BE2C (cell line): Measurements from ENCODE around the gene UNC5B.

ENCODE experiments used
- DNase-seq: peaks from one replicate; pipeline ENCODE4 v3.0.0-alpha.2; 2020
- H3K27me3 ChIP-seq: fragments of 250-450 bp; sonication (Bioruptor Pico); 2 replicates; pipeline ENCODE4 v1.5.1; 2020; ENCODE audit warnings: mild to moderate bottlenecking
- H3K36me3 ChIP-seq: fragments of 250-450 bp; sonication (Bioruptor Pico); 2 replicates; pipeline ENCODE4 v1.5.1; 2020; ENCODE audit warnings: mild to moderate bottlenecking
- H3K4me1 ChIP-seq: fragments of 250-450 bp; sonication (Bioruptor Pico); 2 replicates; pipeline ENCODE4 v1.5.1; 2020
- H3K4me3 ChIP-seq: 2 replicates; pipeline ENCODE4 v1.5.1; 2011; ENCODE audit warnings: low read depth, low read length
- H3K9me3 ChIP-seq: fragments of 250-450 bp; sonication (Bioruptor Pico); 2 replicates; pipeline ENCODE4 v1.5.1; 2020
- CTCF ChIP-seq: IDR thresholded peaks from 2 replicates; pipeline ENCODE4 v1.5.1; 2012; ENCODE audit warnings: mild to moderate bottlenecking, low read depth, low read length

UNC5B gene

GRCh38 chr10:71351087-71351486 is 138.7 kb downstream of the UNC5B start:
- no peak for DNase-seq
- no peaks in the 10 kb centered on the region for H3K27me3 ChIP-seq
- no peak for TF ChIP-seq CTCF
- H3K36me3 ChIP-seq = no peaks in the 10 kb centered on the region
- no peak overlapping the region for H3K4me3 ChIP-seq
- H3K9me3 ChIP-seq = no peaks in the 10 kb centered on the region
- H3K4me1 ChIP-seq = no peaks in the 10 kb centered on the region

- H3K9me3 ChIP-seq = no peaks in the 10 kb centered on the region
- no peak overlapping the region for H3K4me3 ChIP-seq
- DNase-seq = no peak
- no peaks in the 10 kb centered on the region for H3K36me3 ChIP-seq
- no peaks in the 10 kb centered on the region for H3K27me3 ChIP-seq
- H3K4me1 ChIP-seq = no peaks in the 10 kb centered on the region
- no peak for TF ChIP-seq CTCF
Observed at GRCh38 chr10:71351628-71352319, 139.4 kb downstream of the UNC5B start.
